HG02852 (cell line): ENCODE results near the gene PGM5.

ENCODE experiments used
- ATAC-seq: cut with Tn5 transposase; IDR thresholded peaks from one replicate; pipeline ENCODE4 v1.9.1; 2021; ENCODE audit warnings: mild to moderate bottlenecking, moderate library complexity; ENCODE audit not compliant: unreplicated experiment

The PGM5 gene

DNA sequence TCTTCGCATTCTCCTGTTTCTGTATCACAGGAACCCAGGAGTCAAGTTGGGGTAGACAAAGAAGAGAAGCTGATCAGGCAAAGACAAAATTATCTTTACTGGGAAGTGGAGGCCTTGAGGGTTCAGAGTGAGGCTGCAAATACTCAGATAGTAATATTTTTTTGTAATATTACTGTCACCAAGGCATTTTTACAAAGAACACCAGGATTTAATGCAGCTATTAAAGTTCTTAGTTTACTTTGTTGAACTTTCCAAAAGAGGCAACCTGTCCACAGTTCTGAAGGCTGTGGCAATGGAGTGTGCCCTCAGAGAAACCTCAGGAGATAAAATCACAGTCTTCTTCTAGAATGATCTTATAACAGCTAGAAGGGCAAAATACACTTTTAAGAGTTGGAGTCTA is 74.9 kb downstream of the PGM5 start:
- no peak for ATAC-seq

DNA sequence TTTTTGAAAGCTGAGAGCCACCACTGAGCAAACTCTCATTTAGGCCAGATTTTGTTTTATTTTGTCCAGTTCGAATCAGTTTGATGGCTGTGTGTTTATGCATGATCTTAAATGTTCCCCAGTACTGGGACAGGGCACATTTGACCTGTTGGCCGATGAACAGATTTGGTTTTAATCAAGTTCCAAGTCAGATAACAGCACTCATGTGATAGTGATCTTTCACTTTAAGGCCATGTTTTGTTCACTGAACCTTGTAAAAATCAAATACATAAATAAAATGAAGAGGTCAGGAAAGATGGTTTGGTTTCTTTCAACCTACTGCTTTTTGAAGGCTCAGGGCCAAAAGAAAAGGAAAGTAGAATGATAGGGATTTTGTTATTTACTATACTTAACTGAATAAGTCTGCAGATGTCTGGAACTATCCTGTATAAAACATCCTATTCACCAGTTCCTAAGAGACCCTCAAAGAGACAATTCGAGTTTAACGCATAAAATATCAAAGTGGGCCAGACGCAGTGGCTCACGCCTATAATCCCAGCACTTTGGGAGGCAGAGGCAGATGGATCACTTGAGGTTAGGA is 77.2 kb downstream of the PGM5 start:
- ATAC-seq = no peak

DNA sequence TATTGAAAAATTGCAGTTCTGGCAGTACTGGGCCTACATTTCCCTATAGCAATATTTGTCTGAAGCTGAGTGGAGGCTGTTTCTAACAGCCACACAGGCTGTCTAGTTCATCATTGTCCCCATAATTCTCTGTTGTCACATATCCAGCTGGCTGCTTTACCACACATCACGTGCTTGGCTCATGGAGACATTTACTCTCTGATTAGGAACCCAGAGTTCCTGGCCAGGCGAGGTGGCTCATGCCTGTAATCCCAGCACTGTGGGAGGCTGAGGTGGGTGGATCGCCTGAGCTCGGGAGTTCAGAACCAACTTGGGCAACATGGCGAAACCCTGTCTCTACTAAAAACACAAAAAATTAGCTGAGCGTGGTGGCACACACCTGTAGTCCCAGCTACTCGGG is 81.4 kb downstream of the PGM5 start:
- no peak for ATAC-seq

DNA sequence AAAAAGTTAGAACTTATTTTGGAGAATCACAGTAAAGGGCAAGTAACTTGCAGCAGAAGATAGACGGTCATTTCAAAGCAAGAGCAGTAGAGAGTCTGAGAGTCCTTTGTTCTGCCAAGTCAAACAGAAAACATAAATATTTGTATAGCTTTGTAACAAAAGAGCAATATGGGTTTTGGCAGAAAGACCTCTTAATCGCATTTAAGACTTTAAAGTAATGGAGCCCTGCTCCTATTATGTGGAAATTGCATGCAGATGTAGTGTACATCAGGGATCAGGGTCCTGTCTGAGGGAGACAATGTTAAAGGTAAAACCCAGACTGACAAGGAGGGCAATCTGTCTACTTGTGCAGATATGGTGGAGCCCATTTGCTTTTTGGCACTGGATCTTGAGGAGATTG is 87.2 kb downstream of the PGM5 start:
- ATAC-seq = no peak

DNA sequence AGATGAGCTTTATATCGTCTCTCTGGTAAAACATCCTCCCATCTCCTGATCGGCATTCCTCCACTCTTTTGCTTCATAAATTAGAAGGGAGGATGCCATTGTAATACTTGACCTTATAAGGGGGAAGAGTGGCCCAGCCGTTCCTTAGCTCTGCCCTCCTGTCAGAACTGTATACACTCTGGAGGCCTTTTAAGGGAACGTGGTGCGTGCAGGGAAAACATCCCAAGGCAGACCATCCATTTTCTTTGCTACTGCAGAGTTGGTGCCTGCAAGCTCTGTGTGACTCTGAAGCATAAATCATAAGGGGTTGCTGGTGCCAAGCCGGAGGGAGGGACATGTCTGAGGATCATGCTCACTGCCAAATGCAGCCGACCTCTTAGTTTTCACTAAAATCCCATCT is 90.4 kb downstream of the PGM5 start:
- ATAC-seq = no peak

DNA sequence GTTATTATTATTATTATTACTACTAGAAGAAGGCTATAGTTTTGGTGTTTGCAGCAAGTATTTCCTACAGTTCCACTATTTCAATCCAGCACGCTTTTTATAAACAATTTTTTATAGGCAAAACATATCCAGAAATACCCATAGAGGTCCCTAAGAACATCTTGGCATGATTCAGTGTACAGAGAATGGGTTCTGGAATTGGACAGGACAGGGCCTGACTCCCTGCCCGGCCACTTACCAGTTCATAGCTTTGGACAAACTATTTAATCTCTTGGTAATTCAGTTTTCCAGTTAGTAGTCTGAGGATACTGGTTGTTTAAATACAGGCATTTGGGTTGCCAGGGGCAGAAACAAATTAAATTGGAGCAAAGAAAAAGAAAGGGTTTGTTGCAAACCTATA is 91.2 kb downstream of the PGM5 start:
- no peak for ATAC-seq

DNA sequence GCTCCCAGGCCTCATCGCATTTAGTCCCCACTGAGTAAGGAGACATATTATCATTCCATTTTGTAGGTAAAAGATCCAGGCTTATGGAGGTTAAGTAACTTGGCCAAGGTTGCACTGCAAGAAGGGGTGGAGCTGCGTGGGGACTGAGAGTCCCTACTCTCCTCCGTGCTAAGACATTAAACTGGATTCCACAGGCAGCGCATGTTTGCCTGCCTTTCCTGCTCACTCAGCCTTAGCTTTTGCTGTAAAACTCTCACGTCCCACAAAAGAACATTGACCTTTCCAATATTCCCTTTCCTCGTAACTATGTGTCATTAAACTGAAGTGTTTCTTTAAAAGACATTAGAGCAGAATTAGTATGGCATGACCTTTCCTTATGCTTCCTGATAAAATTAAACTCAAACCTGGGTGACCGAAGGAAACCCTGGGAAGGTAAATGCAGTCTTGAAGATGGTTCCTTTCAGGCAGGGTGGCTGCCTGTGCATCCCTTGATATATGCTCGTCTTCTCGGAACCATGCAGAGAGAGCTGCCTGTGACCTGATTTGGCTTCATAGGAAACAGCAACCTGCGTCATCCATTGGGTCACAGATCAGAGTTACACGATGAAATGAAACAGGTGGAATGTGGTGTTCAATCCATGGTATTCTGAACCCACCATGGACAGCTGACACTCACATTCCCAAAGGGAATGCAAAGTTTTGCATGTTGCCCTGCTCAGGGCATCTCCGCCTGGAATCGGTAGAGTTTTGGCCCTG is 98.3 kb downstream of the PGM5 start:
- ATAC-seq = no peak

DNA sequence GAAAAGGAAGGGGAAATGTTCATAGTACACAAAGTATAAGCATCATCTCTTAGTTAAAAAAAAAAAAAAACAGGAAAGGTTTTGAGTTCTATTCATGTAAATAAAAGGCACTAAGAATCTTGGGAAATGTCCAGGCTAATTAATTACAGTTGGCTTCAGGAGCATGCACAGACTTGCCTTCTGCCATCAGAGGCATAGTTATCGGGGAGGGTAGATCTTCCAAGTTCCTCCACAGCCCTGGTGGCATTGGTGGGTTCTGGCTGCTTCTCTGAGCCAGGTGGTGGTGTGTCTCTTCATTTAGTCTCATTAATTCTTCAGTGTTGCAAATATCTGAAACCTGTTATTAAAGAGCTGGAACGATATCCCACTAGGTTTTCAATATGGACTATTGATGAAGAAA is 99.0 kb downstream of the PGM5 start:
- no peak for ATAC-seq

DNA sequence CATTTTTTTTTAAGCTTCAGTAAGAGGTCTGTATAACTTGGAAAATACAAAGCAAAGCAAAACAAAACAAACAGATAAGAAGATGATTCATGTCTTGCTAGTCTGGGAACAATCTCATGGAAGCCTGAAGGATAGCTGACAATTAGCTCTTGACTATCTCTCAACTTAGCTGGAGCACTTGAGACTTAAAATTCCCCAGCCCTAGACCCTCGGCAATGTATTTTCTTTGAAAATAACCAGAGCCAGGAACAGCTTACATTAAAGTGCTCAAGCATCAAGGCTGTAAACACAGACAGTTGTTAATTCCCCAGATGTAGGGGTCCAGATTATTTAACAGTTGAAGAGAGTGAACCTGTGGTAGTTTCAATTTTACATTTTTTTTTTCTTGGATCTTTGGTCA is 101.4 kb downstream of the PGM5 start:
- ATAC-seq = no peak

DNA sequence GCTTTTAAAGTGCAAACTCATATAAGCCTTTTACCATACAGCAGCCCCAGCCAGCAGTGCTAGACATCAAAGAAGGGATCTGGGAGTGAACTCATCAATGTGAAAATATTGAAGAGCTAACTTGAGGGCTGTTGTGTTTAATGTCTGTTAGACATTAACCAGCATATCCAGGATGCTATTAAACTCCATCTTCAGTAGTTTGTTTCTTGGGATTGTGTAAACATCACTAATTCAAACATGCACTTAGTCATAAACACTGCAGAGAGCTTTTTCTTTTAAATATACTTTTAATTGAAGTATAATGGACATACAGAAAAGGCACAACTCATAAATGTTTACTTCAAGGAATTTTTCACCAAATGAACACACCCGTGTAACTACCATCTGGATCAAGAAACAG is 102.5 kb downstream of the PGM5 start:
- ATAC-seq = no peak

DNA sequence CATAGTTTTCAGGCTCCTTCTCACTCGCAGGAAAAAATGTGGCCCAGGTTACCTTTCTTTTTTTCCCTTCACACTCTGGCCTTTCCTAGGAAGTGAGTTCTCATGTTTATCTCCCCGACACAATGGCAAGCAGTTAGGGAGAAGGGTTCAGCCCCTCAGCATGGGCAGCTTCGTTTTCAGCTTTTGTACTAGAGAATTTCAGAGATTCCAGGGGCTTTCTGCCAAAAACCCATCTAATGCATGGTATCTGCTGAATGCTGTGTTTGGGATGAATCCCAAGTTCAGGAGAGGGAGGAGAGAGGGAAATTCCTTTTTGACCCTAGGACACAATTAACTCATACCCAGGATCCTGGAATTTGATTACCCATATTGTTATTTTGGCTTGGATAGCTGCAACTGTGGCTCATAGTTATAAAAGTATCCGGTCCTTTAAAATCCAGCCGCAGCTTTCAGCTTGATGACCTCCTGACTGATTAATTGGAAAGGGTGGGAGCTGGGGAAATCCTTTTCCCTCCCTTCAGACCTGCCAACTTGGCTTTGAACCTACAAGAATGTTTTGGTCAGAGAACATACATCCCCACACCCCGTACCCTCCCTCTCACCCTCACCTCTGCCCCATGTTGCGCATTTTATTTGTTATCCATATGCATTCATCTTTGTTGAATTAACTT is 105.8 kb downstream of the PGM5 start:
- ATAC-seq = no peak

DNA sequence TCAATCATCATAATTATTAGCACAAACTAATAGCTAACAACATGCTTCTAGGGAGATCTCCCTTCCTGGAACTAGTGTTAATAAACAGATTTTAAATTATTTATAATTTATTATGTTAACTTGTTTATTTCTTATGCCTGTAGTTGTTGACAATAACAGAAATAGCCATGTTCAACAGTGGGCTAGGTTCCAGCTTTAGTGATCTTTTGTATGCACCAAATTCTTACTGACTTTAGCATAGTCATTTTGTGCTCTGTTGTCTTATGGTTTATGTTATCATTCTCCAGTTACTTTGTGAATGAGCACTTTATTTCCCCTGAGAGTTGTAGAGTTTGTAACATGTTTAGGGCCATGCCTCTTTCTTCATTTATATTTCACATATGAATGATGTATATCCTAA is 113.7 kb downstream of the PGM5 start:
- no peak for ATAC-seq

DNA sequence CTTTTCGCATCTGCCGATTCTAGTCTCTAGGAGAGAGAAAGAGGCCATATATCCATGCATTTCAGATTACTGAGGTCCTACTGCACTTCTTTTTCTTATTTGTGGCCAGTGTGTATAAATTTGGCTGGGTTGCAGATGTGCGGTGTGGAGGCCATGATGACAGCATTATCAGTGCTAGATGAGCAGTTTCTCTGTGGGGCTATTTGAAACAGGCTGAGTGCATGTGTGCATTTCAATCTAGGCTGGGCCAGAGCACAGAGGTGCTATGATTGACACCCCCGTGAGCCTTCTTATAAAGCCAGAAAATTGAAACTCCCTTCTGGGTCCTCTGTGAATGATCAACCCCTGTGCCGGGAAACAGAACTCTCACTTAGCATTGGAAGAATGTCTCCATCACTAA is 114.2 kb downstream of the PGM5 start:
- ATAC-seq = no peak

DNA sequence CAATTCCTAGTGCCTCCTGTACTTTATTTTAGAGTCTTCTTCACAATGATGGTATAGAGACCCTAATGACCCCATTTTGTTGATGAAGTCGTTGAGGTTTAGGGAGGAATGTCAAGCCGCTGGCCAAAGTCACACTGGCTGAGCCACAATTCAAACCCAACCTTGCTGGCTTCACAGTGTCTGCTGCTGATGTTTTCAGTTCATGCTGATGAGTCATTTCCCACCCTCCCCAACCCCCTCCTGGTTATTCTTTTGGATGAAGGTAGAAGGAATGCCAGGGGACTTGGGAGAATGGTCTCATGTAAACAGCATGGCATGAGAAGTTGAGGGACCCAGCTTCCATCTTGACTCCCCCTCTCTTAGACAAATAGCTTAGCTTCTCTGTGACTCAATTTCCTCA is 115.7 kb downstream of the PGM5 start:
- ATAC-seq = no peak

DNA sequence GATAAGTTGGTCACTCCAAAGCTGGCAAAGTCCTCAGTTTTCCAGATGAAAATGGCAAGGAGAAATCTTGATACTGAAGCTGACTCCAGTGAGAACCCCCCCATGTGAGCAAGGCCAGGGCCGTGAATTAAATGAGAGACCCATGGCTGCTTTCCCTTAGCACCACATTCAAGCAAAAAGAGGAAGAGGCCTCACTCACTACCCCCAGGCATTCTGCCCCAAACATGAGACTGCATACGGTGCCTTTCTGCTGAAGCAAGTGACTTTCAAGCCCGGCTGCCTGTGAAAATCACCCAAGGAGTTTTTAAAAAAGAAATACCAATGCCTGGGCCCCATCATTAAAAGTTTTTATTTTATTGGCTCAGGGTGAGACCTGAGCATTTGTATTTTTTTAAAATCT is 117.4 kb downstream of the PGM5 start:
- no peak for ATAC-seq

DNA sequence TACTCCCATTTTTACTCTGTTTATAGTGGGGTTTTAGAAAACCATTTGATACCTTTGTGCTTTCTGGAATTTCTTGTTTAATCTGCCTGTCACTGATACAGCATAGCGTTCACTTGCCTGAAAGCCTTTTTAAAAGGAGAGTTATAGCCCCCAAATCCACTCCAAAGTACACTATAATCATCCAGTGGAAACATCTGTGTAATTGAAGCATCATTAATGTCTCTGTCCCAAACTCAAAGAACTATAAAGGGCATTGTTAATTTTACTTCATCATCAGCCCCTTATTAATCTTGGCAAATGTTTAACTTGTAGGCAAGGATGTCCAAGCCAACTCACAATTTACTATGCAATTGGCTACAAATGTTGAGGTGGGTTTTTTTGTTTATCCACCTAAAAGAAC is 120.0 kb downstream of the PGM5 start:
- ATAC-seq = no peak

DNA sequence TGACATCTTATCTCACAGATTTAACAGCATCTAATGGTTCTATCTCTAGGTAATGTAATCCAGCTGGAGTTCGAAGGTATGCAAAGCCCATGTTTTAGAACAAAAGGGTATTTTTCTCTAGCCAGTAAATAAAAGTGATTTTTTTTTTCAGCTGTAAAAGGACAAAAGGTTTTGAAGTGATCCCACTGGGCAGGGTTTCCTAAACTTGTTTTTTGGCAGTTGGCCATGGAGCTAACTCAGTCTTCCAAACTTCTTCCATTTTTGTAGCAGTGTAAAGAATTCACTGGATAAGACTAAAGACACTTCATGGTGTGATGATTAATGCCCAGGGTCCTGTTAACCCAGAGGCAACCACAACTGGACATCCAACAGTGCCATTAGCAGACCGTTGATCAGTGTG is 120.4 kb downstream of the PGM5 start:
- no peak for ATAC-seq

DNA sequence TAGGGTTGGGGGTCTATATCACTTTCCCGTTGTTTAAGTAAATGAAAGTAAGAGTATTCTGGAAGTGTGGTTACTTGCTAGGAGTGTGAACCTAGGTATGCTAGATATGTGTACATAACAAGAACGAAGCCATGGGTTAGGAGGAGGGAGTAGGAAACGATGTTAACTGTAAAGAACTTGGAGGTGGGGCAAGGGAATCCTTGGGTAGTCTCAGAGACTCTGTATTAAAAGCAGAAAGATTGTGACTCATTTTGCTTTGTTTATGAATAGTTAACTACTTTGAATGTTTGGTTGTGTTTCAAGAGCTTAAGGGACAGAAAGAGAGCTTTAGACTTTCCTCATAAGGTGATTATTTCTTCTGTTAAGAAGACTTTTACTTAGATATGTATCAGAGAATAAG is 124.4 kb downstream of the PGM5 start:
- no peak for ATAC-seq

DNA sequence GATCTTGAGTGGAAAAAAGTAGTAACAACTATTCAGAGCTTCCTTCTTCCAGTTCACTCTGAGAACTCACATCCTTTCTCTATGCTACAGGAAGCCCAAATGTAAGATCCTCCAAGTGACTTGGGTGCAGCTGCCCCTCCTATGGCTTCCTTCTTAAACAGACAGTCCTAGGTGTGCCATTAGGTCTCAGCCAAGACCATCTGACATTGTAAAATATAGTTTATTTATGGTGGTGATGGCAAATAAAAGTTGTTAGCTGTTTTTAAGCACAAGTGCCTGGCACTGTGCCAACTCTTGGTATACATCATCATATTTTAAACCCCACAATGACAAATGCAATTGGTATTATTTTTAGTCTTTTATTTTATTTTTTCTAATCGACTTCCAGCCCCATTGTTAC is 126.1 kb downstream of the PGM5 start:
- no peak for ATAC-seq

DNA sequence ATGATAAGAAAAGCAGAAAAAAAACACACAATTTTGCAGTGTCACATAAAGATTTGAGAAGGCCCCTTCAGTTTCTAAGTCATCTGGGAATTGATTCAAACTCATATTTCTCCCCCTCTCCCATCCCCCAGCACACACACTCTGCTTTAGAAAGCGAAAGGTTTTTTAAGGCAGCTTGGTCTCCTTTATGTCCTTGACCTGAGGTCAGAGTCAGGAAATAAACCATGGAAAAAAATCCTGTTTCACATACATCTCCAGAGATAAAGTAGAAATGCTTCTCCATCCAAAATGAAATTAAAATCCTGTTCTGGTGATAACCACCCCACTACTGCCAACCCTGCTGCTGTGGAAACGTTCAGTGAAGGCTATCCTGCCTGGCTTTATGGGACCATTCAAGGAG is 131.7 kb downstream of the PGM5 start:
- ATAC-seq = no peak

DNA sequence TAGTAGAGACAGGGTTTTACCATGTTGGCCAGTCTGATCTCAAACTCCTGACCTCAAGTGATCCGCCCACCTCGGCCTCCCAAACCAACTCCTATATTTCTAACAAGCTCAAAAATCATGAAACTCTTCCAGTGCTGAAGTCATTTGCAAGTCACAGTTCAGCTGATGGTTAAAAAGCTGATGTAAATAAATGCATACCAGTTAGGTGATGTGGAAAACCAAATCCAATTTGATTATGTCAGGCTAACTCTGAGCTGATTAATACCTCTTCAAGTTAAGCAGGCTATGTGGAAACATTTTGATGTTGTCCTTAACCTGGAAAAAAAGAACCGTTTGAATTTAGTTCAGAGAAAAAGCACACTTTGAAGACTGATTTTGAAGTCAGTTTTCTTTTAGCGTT is 133.2 kb downstream of the PGM5 start:
- no peak for ATAC-seq

DNA sequence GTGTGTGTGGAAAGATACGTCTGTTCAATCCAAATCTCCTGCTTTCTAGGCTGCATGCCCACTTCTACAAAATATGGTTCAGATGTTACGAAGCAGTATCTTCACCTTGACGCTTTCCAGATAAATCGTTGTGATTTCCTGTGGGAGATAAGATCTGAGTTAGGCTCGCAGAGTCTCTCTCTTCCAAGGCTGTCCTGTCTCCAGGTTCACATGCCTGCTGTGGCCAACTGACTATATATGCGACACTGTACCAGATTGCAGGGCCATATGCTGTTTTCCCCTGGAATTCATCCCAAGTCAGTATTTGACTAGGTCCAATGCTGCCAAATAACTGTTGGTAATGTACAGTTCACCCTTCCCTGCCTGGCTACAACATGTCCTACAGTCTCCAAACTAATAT is 136.4 kb downstream of the PGM5 start:
- ATAC-seq = no peak

DNA sequence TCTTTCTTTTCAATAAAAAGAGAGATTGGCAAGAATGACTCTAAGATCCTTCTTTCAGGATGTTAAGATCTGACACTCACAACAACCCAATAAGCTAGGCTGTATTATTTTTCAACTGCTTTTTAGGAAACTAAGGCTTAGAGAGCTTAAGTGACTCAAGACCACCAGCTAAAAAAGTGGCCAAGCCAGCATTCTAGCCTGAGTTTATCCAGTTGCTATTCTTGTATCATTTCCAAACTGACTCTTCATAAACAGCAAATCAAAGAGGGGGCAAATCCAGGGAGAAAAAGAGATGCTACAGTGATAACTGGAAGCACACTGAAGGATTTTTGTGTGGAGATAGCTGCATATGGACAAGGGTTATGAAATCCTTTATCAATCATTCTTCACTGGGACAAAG is 137.1 kb downstream of the PGM5 start:
- ATAC-seq = no peak
